ENCODE measurements around the gene KIF1C.
"Not testable (repeated sequence)": the region's sequence is repeated elsewhere in the genome, so short reads cannot be mapped to it uniquely, and the experiment has no call there.

The KIF1C gene

DNA sequence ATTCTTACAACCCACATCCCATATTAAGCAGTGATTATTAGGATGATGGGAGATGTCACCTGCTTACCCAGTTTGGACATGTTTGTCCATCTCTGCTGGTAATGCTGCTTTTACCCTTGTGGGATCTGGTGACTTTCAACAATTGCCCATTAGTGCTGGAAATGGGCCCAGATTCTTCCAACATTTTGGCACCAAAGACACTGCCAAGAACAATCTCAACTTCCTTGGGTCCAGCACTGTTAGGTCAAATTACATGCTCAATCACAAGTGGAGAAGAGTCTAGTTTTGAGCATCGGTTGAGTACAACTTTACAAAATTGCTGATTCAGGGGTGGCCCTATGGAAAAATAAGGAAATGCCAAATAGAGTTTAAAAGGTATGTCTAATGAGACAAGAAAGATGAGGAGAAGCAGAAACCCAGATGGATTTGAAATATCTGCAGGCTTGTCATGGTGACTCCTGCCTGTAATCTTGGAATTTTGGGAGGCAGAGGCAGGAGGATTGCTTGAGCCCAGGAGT, 67.5 kb downstream of the KIF1C start:
- H3K36me3 ChIP-seq (ENCODE audit: low read depth) = no peaks in the 10 kb centered on the region
- H3K4me1 ChIP-seq (ENCODE audit: insufficient read depth, poor library complexity, severe bottlenecking) = no peaks in the 10 kb centered on the region
- no peak overlapping the region for H3K4me3 ChIP-seq (ENCODE audit: severe bottlenecking)
- H3K27ac ChIP-seq (ENCODE audit: poor library complexity, severe bottlenecking) = no peak overlapping the region
- H3K9me3 ChIP-seq (ENCODE audit: severe bottlenecking) = no peaks in the 10 kb centered on the region
- no peaks in the 10 kb centered on the region for H3K27me3 ChIP-seq (ENCODE audit: insufficient read depth, poor library complexity, severe bottlenecking)
- DNase-seq (ENCODE audit: low spot score) (no peak), ATAC-seq (ENCODE audit: low read depth) (no peak)
- TF ChIP-seq, protein P1, sequence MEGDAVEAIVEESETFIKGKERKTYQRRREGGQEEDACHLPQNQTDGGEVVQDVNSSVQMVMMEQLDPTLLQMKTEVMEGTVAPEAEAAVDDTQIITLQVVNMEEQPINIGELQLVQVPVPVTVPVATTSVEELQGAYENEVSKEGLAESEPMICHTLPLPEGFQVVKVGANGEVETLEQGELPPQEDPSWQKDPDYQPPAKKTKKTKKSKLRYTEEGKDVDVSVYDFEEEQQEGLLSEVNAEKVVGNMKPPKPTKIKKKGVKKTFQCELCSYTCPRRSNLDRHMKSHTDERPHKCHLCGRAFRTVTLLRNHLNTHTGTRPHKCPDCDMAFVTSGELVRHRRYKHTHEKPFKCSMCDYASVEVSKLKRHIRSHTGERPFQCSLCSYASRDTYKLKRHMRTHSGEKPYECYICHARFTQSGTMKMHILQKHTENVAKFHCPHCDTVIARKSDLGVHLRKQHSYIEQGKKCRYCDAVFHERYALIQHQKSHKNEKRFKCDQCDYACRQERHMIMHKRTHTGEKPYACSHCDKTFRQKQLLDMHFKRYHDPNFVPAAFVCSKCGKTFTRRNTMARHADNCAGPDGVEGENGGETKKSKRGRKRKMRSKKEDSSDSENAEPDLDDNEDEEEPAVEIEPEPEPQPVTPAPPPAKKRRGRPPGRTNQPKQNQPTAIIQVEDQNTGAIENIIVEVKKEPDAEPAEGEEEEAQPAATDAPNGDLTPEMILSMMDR (IDR thresholded peaks at IDR 0.05; ENCODE audit: poor library complexity, severe bottlenecking) = no peak

DNA sequence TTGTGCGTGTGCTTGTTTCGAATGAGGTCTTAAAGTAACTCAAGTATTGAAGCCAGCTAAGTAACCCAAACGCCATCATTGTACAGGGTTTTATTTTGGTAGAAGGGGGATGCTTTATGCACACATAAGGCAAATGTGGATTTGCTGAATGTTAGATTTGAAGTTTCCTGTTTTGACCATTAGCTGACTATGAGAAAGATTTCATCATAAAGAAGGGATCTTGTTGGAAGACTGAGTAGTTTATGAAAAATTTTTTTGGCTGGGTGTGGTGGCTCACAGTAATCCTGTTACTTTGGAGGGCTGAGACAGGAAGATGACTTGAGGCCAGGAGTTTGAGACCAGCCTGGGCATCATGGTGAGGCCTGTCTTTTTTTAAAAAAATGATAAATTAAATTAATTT, 70.5 kb downstream of the KIF1C start:
- H3K4me3 ChIP-seq (ENCODE audit: severe bottlenecking) = no peak overlapping the region
- no peak for ATAC-seq (ENCODE audit: low read depth)

DNA sequence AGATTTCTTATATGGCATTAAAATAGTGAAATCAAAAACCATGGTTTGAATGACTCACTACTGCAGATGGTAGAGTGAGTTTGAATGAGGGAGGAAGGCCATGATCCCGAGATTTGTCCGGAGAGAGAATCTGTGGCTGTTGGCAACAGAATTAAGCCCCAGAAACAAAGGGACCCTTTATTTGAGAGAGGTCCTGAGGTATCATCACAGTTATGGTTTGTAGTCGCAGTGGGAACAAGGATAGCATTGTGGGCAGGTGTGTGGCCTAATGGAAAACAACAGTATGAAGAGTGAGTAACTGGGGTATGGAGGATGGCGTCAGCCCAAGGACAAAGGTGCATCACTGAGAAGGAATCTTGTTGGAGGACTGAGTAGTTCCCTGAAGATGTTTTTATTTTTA, 72.0 kb downstream of the KIF1C start:
- H3K27ac ChIP-seq (ENCODE audit: poor library complexity, severe bottlenecking) = no peak overlapping the region
- ATAC-seq (ENCODE audit: low read depth) (no peak), DNase-seq (ENCODE audit: low spot score) (no peak)
- H3K4me1 ChIP-seq (ENCODE audit: insufficient read depth, poor library complexity, severe bottlenecking) = no peaks in the 10 kb centered on the region
- TF ChIP-seq, protein P1 (IDR thresholded peaks at IDR 0.05; ENCODE audit: poor library complexity, severe bottlenecking) = no peak
- no peaks in the 10 kb centered on the region for H3K27me3 ChIP-seq (ENCODE audit: insufficient read depth, poor library complexity, severe bottlenecking)
- H3K36me3 ChIP-seq (ENCODE audit: low read depth) = no peaks in the 10 kb centered on the region
- H3K9me3 ChIP-seq (ENCODE audit: severe bottlenecking) = no peaks in the 10 kb centered on the region
- no peak overlapping the region for H3K4me3 ChIP-seq (ENCODE audit: severe bottlenecking)

More for the DNA sequence above, 70.5 kb downstream of the KIF1C start:
- H3K36me3 ChIP-seq (ENCODE audit: low read depth) = no peaks in the 10 kb centered on the region
- no peaks in the 10 kb centered on the region for H3K4me1 ChIP-seq (ENCODE audit: insufficient read depth, poor library complexity, severe bottlenecking)
- no peaks in the 10 kb centered on the region for H3K27me3 ChIP-seq (ENCODE audit: insufficient read depth, poor library complexity, severe bottlenecking)
- no peaks in the 10 kb centered on the region for H3K9me3 ChIP-seq (ENCODE audit: severe bottlenecking)
- no peak overlapping the region for H3K27ac ChIP-seq (ENCODE audit: poor library complexity, severe bottlenecking)
- no peak for DNase-seq (ENCODE audit: low spot score)
- TF ChIP-seq, protein P1 (IDR thresholded peaks at IDR 0.05; ENCODE audit: poor library complexity, severe bottlenecking) = no peak

DNA sequence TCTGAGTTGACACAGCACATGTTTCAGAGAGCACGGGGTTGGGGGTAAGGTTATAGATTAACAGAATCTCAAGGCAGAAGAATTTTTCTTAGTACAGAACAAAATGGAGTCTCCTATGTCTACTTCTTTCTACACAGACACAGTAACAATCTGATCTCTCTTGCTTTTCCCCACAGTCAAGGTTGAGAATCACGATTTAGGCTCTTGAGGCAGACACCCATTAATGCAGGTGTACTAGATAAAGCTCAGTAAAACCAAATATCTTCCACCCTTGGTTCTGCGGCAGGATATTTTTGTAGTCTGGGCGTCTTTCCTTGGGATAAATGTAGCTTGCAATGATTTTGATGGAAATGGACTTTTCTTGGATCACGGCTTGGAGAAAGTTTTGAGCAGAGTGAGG, 77.7 kb downstream of the KIF1C start:
- not testable (repeated sequence) for ATAC-seq (ENCODE audit: low read depth); H3K36me3 ChIP-seq (ENCODE audit: low read depth); DNase-seq (ENCODE audit: low spot score); H3K4me3 ChIP-seq (ENCODE audit: severe bottlenecking); H3K9me3 ChIP-seq (ENCODE audit: severe bottlenecking); H3K4me1 ChIP-seq (ENCODE audit: insufficient read depth, poor library complexity, severe bottlenecking); H3K27ac ChIP-seq (ENCODE audit: poor library complexity, severe bottlenecking); H3K27me3 ChIP-seq (ENCODE audit: insufficient read depth, poor library complexity, severe bottlenecking)

DNA sequence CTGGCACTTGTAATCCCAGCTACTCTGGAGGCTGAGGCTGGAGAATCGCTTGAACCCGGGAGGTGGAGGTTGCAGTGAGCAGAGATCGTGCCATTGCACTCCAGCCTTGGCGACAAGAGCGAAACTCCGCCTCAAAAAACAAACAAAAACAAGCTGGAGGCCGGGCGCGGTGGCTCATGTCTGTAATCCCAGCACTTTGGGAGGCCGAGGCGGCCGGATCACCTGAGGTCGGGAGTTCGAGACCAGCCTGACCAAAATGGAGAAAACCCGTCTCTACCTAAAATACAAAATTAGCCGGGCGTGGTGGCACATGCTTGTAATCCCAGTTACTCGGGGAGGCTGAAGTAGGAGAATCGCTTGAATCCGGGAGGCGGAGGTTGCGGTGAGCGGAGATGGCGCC, 79.5 kb downstream of the KIF1C start:
- H3K4me1 ChIP-seq (ENCODE audit: insufficient read depth, poor library complexity, severe bottlenecking); H3K9me3 ChIP-seq (ENCODE audit: severe bottlenecking); H3K27ac ChIP-seq (ENCODE audit: poor library complexity, severe bottlenecking); DNase-seq (ENCODE audit: low spot score); H3K27me3 ChIP-seq (ENCODE audit: insufficient read depth, poor library complexity, severe bottlenecking); ATAC-seq (ENCODE audit: low read depth); H3K36me3 ChIP-seq (ENCODE audit: low read depth): not testable (repeated sequence)
- peak overlapping the region; percentile 47 for H3K4me3 ChIP-seq (ENCODE audit: severe bottlenecking)

DNA sequence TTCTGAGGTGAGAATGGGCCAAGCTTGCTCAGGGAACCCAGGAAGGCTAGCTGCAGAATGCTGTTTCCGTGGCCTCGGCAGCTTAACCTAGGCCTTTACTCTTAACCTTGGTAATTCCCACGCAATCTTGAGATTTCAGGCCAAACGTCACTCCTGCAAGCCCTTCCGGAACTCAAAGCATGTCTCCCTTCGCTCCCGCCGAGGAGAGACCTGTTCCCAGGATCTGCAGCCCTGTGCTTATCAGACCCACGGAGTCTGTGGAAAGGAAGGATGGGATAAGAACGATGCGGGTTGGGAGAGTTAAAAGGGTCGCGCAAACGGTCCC, 80.0 kb downstream of the KIF1C start:
- Histone ChIP-seq H3K4me1 (ENCODE audit: insufficient read depth, poor library complexity, severe bottlenecking) (no peaks in the 10 kb centered on the region), H3K4me3 (ENCODE audit: severe bottlenecking) (peak overlapping the region; percentile 47), H3K9me3 (ENCODE audit: severe bottlenecking) (no peaks in the 10 kb centered on the region), H3K27ac (ENCODE audit: poor library complexity, severe bottlenecking) (peak overlapping the region; percentile 4), H3K27me3 (ENCODE audit: insufficient read depth, poor library complexity, severe bottlenecking) (no peaks in the 10 kb centered on the region), H3K36me3 (ENCODE audit: low read depth) (no peaks in the 10 kb centered on the region)
- ATAC-seq (ENCODE audit: low read depth) (no peak; the same call in 2 of the 3 replicates), DNase-seq (ENCODE audit: low spot score) (no peak)
- TF ChIP-seq, protein P1 (IDR thresholded peaks at IDR 0.05; ENCODE audit: poor library complexity, severe bottlenecking) = no peak

Measured in RWPE2 (cell line).